NCI-H460 (cell line): ENCODE results near the gene TGM1. TPM values are rescaled to one million over a fixed set of nuclear protein-coding genes. Genes with fewer than 3 reads are reported as not detected.

Experiments
- DNase-seq: peaks from one replicate; pipeline ENCODE4 v3.0.0-alpha.2; 2016; ENCODE audit warnings: low read depth; ENCODE audit errors: extremely low read depth
- total RNA-seq: library from RNA; depleted of rRNA; stranded (reverse); fragments of >200 nt; shearing (Covaris generic); gene quantifications from 2 replicates; pipeline ENCODE4 v1.2.3, GENCODE V29; 2014

TGM1 gene
- total RNA-seq, 1 experiment from 2014 or later = 5.2 TPM

- no peak for DNase-seq
Observed at GRCh38 chr14:24271834-24272263, 8.9 kb upstream of the TGM1 start.

- DNase-seq = peak; percentile 82
Observed at GRCh38 chr14:24271134-24271833, 8.3 kb upstream of the TGM1 start, which contains the start of gene RABGGTA. RABGGTA (minus strand) TSS chr14:24271597; CDS start chr14:24271115, 482 bp downstream.

- DNase-seq = no peak
Observed at GRCh38 chr14:24270537-24271133, 7.7 kb upstream of the TGM1 start.

GRCh38 chr14:24269910-24270536, 7.0 kb upstream of the TGM1 start:
- DNase-seq = no peak

- no peak for DNase-seq
Observed at GRCh38 chr14:24269368-24269767, 6.4 kb upstream of the TGM1 start.

- DNase-seq = no peak
Observed at GRCh38 chr14:24268225-24268624, 5.2 kb upstream of the TGM1 start.

GRCh38 chr14:24267516-24267915, 4.5 kb upstream of the TGM1 start:
- no peak for DNase-seq

- no peak for DNase-seq
Observed at GRCh38 chr14:24266344-24267244, 3.6 kb upstream of the TGM1 start.

- no peak for DNase-seq
Observed at GRCh38 chr14:24264298-24264697, 1.3 kb upstream of the TGM1 start.

- no peak for DNase-seq
Observed at GRCh38 chr14:24263848-24264247, 871 bp upstream of the TGM1 start.

- no peak for DNase-seq
Observed at GRCh38 chr14:24261969-24262327, 1.0 kb downstream of the TGM1 start.

- no peak for DNase-seq
Observed at GRCh38 chr14:24261256-24261968, 1.6 kb downstream of the TGM1 start.

- DNase-seq = no peak
Observed at GRCh38 chr14:24260780-24261157, 2.2 kb downstream of the TGM1 start.

GRCh38 chr14:24260026-24260779, 2.8 kb downstream of the TGM1 start:
- no peak for DNase-seq

- DNase-seq = peak; percentile 56
Observed at GRCh38 chr14:24259282-24260025, 3.5 kb downstream of the TGM1 start.

- no peak for DNase-seq
Observed at GRCh38 chr14:24258548-24259265, 4.3 kb downstream of the TGM1 start.

- no peak for DNase-seq
Observed at GRCh38 chr14:24258119-24258518, 4.9 kb downstream of the TGM1 start.

GRCh38 chr14:24256960-24257359, 6.0 kb downstream of the TGM1 start:
- DNase-seq = no peak
